Epithelial cell of umbilical artery (primary cell): ENCODE measurements around the gene TTC13. TPM values are rescaled to one million over a fixed set of nuclear protein-coding genes. Genes with fewer than 3 reads are reported as not detected.

Experiments used
- total RNA-seq: library from RNA; depleted of rRNA; stranded (reverse); fragments of >200 nt; gene quantifications from 2 replicates; pipeline ENCODE4 v1.2.3, GENCODE V29; 2014

The TTC13 gene
- total RNA-seq = 17.5 and 25.7 TPM in 2 replicates

GRCh38 chr1:230978491-230979388 lies at the start of gene TTC13, which contains the start of gene ARV1:
TSS of gene TTC13 (minus strand) at chr1:230978861. CDS start at chr1:230978830, 31 bp downstream.
TSS of gene ARV1 (plus strand) at chr1:230979094. CDS start at chr1:230979106, 12 bp downstream.

GRCh38 chr1:230867903-230868735 lies 110.5 kb downstream of the TTC13 start, which contains the start of gene C1orf198:
TSS of gene C1orf198 (minus strand) at chr1:230868521. CDS start at chr1:230868512, 9 bp downstream.

Other genes with a start within 250 kb of the TTC13 start
- gene CAPN9, start 231.5 kb downstream of the TTC13 start, total RNA-seq = not detected in 2 replicates
- gene C1orf198, start 110.3 kb downstream of the TTC13 start, total RNA-seq = 8.8 and 12.2 TPM in 2 replicates
- gene ARV1, start 233 bp upstream of the TTC13 start, total RNA-seq = 9.4 and 15.7 TPM in 2 replicates
- gene FAM89A, start 61.4 kb upstream of the TTC13 start, total RNA-seq = 24.7 and 37.1 TPM in 2 replicates
- gene TRIM67, start 183.2 kb upstream of the TTC13 start, total RNA-seq = not detected in 2 replicates